HG03558 (cell line): ENCODE results near the gene SLC38A11.

Experiments used
- ATAC-seq: cut with Tn5 transposase; IDR thresholded peaks from one replicate; pipeline ENCODE4 v1.9.1; 2021; ENCODE audit warnings: moderate number of reproducible peaks; ENCODE audit not compliant: unreplicated experiment; ENCODE audit errors: extremely low read depth

Gene SLC38A11

DNA sequence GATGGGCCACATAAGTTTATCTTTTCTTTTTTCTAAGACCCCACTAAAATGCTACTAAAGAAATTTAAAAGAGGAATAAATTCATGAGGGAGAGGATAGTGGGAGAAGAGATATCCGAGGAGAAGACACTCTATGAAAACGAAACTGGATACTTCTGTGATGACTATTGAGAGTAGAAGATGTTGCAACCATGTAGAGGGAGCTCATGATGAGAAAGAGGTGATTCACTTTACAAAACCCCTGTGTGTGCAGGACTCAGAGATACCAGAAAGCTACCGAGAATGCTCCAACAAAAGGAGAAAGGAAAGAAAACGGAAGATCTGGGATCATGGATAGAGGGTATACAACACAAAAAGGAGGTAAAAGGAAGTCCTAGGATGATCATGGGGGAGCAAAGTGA is 34.9 kb downstream of the SLC38A11 start:
- no peak for ATAC-seq

DNA sequence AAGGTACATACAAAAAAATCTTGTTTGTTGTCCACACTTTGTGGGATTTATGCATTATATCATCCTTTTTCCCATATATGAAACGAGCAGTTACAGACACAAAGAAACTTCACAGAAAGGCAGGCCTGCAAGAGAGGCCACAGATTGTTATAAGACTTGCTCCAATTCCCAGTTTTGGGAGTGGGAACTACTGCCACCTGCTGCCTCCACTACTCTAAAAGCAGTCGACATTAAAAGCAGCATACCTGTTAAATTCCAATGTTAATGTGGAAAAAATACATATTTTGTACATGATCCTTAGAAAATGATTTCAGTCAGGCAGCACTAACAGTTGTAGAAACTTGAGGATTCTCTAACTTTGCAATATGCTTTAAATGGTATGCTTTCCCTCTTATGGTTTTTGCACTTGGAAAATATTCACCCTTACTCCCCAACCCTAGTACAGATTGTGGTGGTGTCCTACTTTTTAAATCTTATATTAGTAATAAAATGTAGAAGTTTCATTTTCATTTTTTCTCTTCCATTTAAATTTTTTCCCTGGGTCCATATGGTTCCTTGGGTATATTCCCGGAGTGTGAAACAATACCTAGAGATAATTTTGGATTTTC is 37.9 kb downstream of the SLC38A11 start:
- ATAC-seq, result no peak

DNA sequence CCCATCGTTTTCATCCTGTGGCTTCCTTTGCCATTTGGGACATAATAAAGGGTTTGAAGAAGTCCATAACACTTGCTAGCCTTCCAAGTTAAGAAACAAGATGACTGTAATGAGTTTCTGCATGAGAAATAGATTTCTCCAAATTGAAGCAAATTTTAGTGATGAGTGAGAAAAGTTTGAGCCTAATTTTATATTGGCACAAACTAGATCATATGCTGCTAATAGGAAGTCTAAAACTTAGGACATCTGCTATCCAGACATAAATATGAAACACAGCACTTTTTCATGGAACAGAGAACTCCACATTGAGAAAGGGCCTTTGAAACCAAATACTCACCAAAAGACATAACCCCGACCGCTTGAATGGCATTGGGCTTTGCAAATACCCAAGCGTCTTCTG is 39.8 kb downstream of the SLC38A11 start:
- ATAC-seq, result no peak

DNA sequence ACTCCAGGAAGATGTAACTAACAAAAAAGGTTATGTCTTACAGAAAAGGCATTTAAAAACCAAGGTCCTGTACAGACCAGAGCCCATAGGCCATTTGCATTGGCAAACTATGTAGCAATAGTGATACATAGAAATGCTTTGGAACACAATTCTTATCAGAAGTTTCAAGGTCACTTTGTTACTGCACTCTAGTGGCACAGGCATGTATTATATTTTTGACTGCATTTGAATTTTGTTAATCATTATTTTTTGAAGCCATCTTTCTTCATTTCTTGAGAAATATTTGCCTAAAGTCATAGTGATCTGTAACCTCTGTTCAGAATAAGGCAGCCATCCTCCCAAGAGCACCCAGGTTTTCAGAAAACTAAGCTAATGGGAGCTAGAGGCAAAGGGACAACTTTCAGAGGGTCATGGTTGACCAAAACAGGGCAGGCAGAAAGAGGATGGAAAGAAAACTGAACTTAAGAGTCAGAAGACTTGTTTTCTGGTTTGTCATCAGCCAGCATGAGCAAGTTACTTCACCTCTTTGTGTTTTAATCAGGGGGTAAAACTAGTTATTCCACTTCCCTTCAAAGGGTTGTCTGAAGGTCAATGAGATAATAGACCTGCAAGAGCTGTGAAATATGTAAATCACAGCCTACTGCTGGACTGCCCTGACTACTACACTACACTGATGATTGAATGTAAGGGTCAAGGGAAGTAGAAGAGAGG is 41.5 kb downstream of the SLC38A11 start:
- ATAC-seq, result no peak

DNA sequence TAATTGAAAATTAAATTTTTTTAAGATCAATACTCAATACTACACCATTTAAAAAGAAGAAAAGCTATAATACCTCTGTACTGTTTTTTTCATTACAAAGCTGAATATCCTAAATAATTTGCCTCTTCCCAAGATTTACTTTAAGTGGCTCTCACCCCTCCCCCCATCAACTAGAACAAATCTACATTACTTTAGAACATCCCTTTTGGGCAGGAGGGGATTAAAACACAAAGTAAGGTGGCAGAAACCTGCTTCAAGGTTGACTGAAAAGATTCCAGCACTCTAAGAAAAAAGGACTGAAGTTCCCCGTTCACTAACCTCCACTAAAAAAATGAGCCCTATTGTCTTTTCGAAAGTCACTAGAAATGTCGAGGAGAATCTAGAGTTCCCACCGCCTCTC is 42.3 kb downstream of the SLC38A11 start:
- no peak for ATAC-seq

DNA sequence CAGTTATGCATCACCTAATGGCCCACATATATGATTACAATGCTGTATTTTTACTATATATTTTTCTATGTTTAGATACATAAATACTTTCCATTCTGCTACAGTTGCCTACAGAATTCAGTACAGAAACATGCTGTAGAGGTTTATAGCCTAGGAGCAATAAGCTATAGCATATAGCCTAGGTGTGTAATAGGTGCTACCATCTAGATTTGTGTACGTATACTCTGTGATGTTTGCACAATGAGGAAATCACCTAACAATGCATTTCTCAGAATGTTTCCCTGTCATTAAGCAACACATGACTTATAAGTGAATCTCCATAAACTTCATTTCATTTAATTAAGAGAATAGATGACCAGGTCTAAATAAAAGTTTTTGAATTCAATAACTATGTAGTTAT is 43.5 kb downstream of the SLC38A11 start:
- ATAC-seq, result no peak

DNA sequence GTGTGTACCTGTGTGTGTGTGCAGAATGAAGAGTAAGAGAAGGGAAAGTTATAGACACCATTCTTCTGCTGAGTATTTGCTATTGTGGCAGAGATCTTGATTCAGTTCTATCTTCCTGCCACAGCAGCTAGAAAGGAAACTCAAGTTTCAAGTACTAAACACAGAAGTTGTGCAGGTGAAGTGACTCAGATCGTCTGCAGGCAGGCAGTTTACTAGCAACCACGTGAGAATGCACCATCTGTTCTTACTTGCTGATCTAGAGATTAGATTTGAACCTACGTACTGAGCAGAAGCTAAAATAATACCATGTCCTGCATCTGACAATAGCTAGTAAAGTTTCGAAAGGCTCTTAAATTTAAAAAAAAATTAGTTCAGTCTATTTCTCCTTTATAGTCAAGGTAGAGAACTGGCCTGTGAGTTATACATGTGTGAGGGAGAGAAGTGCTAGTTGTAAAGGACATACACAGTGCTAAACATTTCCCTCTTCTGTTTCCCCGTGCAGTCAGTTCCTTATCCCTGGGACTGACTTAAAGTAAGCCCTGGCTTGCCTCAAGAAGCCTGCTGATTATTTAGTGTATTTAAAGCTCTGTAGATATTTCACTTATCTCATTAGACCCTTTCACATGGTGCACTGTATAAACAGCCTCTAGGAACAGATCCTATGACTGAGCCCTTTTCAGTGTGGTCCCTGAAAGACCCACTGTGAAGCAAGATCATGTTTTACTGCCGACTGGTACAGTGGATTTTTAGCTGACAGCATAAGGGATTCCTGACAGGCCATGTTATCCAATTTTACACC is 45.0 kb downstream of the SLC38A11 start:
- peak; percentile 56 for ATAC-seq

DNA sequence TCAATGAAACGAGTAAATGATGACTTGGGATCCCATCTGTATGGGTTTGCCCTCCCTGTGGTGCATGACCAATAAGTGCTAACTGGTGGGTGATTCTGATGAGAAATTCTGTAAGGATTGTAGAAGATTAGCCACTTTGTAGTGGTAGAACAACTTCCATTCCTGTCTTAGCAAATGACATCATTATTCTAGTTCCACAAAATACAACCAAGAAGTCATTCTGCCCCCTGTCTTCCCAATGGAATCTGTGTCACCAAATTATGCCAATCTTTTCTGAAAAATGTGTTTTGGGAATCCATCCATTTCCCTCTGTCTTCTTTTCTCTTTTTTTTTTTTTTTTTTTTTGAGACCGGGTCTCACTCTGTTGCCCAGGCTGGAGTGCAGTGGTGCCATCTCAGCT is 48.4 kb downstream of the SLC38A11 start:
- no peak for ATAC-seq

DNA sequence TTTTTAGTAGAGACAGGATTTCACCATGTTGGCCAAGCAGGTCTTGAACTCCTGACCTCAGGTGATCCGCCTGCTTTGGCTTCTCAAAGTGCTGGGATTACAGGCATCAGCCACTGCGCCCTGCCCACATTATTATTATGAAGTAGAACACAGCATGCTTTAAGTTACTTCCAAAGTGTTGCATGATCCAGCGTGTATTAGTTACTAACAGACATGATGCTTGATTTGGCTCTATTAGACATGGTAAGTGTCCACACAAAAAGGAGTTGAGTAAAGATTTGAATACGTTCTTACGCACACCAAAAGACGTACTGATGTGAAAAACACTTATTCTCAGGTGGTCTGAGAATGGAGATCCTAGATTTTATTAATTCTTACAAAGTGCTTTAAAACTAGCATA is 50.0 kb downstream of the SLC38A11 start:
- ATAC-seq, result no peak

DNA sequence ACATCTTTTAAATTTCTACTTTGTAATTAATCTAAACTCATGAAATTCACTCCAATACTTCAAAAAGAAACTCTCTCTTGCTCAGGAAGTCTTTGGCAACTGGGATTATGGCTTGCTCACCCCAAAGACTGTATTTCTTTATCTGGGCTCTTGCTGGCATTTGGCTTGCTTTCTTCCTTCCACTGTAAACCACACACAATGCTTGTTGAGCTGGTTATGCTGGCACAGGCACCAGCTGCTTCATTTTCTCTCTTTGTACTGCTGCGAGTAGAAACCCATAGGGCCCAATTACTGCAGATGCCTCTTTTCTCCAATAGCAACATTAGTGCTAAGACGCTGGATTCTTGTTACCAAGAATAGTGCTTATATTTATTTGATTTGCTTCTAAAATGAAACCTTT is 51.4 kb downstream of the SLC38A11 start:
- ATAC-seq, result no peak

DNA sequence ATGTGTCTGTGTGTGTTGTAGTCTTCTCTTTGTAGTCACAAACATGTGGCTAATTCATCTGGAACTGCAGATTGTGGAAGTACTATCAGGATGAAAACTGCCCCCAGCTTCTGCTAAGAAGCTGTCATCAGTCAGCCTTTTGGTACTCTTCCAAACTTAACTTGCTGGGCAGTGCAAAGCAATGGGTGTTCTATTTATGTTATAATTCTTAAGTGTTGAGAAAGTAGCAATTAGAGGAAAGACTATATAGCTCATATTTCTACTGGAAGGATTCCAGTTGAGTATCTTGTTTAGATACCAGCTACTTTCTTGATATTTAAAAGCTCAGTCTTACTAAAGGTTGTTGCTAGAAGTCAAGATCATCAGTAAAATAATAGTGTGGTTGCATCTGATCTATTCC is 52.1 kb downstream of the SLC38A11 start:
- ATAC-seq, result no peak

DNA sequence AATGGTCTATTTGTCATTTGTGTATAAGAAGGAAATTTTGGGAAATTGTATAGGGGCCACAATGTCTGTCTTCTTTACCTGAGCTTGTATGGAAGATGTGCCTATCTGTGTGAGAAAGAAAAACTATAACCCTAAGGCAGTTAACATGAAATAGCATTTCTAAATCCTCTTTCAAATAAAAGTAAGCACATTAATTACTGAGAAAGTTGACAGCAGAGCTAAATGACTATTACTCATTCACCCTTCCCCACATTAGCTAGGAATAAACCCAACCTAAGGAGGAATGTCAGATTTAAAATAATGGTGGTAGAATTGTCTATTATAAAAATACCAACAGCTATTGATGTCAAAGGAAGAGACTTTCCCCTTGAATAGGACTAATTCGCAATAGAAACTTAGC is 56.2 kb downstream of the SLC38A11 start:
- ATAC-seq, result no peak

DNA sequence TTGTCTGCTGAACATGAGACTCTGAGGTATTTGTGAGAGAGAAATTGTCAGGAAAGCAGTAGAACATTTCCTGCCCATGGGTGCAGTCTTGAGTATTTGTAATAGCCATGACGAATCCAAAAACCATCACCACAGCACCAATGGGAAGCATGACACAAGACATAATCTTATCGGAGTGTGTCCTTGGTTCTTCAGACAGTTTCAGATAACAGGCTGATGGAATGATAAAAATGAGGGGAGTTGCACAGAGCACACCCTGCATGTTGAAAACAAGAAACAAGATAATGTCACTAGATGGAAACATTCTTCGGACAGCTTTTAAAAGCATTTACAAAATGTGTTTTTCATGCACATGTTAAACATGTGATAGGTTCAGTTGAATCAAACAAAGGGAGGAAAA is 56.9 kb downstream of the SLC38A11 start:
- no peak for ATAC-seq

DNA sequence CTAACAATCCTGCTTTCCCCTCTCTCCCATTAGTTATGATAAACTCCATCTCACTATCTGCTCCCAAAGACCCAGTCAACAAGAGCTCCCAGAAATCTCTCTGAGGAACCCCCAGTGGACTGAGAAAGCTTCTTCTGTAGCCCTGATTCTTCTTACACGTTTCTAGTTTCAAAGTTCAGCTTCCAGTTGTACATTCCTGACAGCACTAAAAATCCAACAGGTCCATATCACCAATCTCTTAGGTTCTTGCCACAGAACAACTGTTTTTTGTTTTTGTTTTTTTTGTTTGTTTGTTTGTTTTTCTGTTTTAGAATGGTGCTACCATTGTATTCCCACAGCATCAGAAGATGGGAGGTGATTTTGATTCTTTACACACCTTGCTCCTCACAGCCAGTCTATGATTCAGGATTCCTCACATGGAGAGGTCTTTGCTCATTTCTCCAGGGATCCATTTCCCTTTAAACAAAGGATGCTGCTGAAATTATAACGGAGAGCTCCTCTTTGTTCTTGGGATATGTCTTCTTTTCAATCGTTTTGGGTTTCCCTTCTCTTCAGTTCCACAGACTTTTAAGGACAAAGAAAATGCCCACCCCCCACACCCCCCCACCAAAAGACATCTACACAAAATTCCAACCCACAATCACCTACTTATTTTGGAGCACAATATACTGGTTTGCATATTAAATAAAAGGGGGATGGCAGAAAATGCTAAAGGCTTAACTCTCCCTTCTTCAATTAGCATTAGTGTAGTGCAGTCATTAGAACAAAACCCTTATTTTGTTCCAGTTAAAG is 57.7 kb downstream of the SLC38A11 start:
- no peak for ATAC-seq

DNA sequence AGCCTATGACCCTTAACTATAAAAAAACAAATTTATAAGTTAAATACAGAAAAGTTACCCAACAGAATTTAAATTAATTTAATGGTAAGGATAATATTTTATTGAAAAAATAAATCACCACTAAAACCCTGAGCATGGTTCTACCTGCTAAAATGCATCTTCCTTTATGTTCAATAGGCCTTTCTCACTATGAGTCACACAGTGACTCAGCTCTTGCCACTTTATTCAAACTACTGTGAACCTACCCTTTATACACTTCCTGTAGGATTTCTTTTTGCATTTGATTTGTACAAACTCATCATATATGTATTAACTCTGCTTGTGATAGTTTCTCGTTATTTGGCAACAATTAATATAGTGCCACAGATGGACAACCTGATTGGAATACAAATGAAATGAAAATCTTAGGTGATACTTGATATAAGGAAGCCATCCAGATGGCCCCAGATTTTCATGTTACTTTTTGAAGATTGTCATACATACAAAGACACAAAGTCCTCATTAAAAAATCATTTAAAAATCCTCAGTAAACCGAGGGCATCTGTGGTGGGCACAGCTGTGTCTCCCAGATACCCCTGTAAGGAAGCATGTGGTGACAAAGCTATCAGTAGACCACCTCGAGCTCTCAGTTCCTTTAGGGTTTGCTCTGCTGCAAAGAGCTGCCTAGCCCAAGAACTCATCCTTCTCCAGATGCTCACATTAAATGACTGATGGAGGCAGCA is 58.5 kb downstream of the SLC38A11 start:
- peak; percentile 100 for ATAC-seq

DNA sequence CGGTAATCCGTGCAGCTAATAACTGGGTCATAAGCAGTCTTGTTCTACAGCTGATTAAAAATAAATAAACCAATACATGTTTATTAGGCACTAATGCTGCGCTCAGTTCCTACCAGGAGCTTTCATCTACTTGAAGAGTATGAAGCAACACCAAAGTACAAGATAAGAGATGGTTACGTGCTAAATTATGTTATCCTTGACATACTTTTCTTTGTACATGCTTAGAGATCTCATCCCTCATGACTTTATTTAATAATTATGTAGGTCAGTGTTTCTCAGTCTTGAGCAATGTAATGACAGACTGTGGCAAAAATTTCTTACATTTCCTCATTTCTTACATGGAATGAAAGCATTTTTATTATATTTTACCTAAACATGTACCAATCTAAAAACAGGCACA is 59.1 kb downstream of the SLC38A11 start:
- no peak for ATAC-seq

DNA sequence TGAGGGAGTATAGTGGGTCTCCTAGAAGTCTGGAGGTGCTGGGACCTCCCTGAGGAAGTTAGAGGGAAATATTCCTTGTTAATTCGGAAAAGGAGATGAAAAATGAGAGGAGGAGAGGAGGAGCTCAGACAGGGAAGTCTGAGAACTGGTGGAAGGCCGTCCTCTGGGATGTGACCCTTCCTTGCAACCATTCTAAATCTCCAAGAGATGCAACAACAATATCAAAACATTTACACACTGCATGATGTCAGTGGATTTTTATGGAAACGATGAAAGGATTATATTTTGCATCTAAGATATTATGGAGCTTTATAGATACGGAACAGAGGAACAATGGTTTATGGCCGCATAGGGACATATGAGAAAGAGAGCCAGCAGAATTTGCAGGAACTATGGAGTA is 63.9 kb downstream of the SLC38A11 start:
- no peak for ATAC-seq

DNA sequence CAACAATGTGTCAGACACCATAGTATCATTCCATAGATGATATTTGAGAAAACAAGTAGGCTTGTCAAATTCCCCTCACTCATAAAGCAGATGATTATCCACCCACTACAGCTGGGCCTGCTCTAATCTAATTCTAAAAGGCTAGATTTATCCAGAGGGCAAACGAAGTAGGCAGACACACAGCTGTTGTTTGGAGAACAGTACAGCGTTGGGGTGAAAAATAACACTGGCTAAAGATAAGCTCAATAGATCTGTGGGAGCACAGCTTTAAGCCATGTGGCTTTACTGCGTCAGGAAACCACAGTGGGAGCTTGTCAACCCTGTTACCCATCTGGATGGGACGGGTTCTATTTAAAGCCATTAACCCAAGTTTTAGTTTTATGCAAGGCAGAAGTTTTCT is 64.8 kb downstream of the SLC38A11 start:
- no peak for ATAC-seq

DNA sequence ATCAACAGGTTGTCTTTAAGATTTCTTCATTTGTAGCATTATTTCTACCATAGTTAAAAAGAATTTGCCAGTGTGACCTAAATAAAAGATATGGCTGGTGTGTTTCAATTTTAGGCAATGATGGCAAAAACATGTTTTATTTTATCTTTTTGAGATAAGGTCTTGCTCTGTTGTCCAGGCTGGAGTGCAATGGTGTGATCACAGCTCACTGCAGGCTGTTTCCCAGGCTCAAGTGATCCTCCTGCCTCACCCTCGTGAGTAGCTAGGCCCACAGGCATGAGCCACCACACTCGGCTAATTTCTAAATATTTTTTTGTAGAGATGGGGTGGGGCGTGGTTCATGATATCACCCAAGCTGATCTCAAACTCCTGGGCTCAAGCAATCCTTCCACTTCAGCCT is 66.7 kb downstream of the SLC38A11 start:
- no peak for ATAC-seq
